GM18526 (cell line): ENCODE measurements around the gene CEP112.

Experiments
- POLR2A ChIP-seq: IDR thresholded peaks from 3 replicates; pipeline ENCODE4 v1.6.1; 2011; ENCODE audit not compliant: insufficient read length; ENCODE audit errors: extremely low read depth

The CEP112 gene

GRCh38 chr17:66183529-66183928 lies 8.4 kb downstream of the CEP112 start:
- TF ChIP-seq POLR2A, result no peak

GRCh38 chr17:66178642-66179041 lies 13.3 kb downstream of the CEP112 start:
- no peak for TF ChIP-seq POLR2A

- no peak for TF ChIP-seq POLR2A
Measured at GRCh38 chr17:66177048-66177447, 14.9 kb downstream of the CEP112 start.

- no peak for TF ChIP-seq POLR2A
Measured at GRCh38 chr17:66175892-66176291, 16.0 kb downstream of the CEP112 start.

GRCh38 chr17:66172691-66173223 lies 19.2 kb downstream of the CEP112 start:
- TF ChIP-seq POLR2A, result no peak

- no peak for TF ChIP-seq POLR2A
Measured at GRCh38 chr17:66172144-66172543, 19.8 kb downstream of the CEP112 start.

GRCh38 chr17:66171692-66172091 lies 20.2 kb downstream of the CEP112 start:
- TF ChIP-seq POLR2A, result no peak

- no peak for TF ChIP-seq POLR2A
Measured at GRCh38 chr17:66171172-66171571, 20.8 kb downstream of the CEP112 start.

- no peak for TF ChIP-seq POLR2A
Measured at GRCh38 chr17:66169839-66170238, 22.1 kb downstream of the CEP112 start.

- TF ChIP-seq POLR2A, result no peak
Measured at GRCh38 chr17:66167189-66167815, 24.6 kb downstream of the CEP112 start.

- no peak for TF ChIP-seq POLR2A
Measured at GRCh38 chr17:66165537-66166123, 26.3 kb downstream of the CEP112 start.

GRCh38 chr17:66152756-66153155 lies 39.2 kb downstream of the CEP112 start:
- no peak for TF ChIP-seq POLR2A

GRCh38 chr17:66150708-66151107 lies 41.2 kb downstream of the CEP112 start:
- no peak for TF ChIP-seq POLR2A

- TF ChIP-seq POLR2A, result no peak
Measured at GRCh38 chr17:66149562-66149961, 42.4 kb downstream of the CEP112 start.

GRCh38 chr17:66146394-66146793 lies 45.5 kb downstream of the CEP112 start:
- no peak for TF ChIP-seq POLR2A

- TF ChIP-seq POLR2A, result no peak
Measured at GRCh38 chr17:66143657-66144282, 48.2 kb downstream of the CEP112 start.

- no peak for TF ChIP-seq POLR2A
Measured at GRCh38 chr17:66142428-66142827, 49.5 kb downstream of the CEP112 start.

GRCh38 chr17:66138120-66138519 lies 53.8 kb downstream of the CEP112 start:
- no peak for TF ChIP-seq POLR2A
